Activated CD8-positive, alpha-beta memory T cell treated with anti-CD3 and anti-CD28 coated beads, Interleukin-2, amount 50 U/mL, for 1 hour (primary cell): Measurements from ENCODE around the gene C2orf76.
"Not testable (repeated sequence)": the region's sequence is repeated elsewhere in the genome, so short reads cannot be mapped to it uniquely, and the experiment has no call there.

ENCODE experiments used
- DNase-seq: peaks from one replicate; pipeline ENCODE4 v3.0.0-alpha.2; 2020; ENCODE audit errors: extremely low read depth

C2orf76 gene

DNA sequence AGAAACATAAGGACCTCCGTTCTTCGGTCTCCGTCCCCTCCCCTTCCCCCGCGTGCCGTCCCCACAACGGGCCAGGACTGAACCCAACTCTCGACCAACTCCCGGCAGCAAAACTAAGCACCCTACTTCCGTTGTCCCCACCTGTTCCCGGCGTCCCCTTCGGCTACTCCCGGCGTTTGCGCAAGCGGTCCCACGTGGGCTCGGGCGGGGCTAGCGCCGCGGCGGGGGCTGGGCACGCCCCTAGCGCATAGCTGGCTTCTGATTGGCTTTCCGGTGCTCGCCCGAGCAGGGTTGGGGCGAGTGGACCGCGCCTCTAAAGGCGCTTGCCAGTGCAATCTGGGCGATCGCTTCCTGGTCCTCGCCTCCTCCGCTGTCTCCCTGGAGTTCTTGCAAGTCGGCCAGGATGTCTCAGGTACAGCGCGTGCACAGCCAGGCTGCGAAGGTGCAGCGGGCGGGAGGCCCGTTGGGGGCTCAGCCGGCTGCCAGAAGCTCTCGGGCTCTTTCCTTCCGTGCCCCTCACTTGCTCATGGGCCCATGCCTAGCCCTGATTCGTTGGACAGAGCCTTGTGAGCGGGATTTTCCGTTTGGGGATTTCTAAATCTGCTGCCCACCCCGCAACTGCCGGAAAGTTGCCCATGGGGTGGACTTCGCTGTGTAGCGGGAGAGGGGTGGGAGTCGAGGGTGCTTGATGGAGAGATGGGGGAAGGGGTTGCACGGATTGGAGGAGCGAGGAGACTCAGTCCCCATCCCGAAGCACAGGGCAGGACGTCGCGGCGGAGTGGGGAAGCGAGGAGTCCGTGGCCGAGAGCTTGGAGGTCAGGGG is at the start of gene C2orf76, which contains the start of gene DBI:
C2orf76 (minus strand) TSS at position 186 of the 823 bp plus-strand sequence. CDS start 26,875 bp downstream, outside the sequence.
DBI (plus strand) TSS at position 329 of the 823 bp plus-strand sequence; CDS start at position 404, 75 bp downstream.
- DNase-seq: peak; percentile 57

DNA sequence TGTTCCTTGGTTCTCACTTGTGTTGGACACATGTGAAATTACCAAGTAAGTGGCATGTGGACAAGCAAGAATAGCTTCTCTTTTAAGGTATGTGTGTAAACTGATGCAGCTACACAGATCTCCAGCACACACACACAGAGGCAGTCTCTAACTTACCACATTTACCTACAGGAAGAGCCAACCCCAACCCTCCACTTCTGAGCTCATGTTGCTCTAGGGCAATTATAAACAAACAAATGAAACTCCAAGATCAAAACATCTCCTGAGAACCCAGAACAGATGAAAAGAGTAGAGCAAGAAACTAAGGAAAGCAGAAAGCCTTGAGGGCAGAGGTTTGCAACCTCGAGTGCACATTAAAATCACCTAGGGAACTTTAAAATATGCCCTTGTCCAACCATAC is 49.0 kb upstream of the C2orf76 start:
- no peak for DNase-seq

- DNase-seq: no peak
Measured at GRCh38 chr2:119414894-119415293, 48.3 kb upstream of the C2orf76 start.

DNA sequence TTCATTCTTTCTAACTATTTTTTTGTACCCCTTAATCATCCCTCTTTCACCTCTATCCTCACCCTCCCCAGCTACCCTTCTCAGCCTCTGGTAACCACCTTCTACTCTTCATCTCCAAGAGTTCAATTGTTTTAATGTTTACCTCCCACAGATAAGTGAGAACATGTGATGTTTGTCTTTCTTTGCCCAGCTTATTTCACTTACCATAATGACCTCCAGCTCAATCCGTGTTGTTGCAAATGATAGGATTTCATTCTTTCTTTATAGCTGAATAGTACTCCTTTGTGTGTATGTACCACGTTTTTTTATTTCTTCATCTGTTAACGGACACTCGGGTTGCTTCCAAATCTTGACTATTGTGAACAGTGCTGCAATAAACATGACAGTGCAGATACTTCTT is 42.9 kb upstream of the C2orf76 start:
- no peak for DNase-seq

DNA sequence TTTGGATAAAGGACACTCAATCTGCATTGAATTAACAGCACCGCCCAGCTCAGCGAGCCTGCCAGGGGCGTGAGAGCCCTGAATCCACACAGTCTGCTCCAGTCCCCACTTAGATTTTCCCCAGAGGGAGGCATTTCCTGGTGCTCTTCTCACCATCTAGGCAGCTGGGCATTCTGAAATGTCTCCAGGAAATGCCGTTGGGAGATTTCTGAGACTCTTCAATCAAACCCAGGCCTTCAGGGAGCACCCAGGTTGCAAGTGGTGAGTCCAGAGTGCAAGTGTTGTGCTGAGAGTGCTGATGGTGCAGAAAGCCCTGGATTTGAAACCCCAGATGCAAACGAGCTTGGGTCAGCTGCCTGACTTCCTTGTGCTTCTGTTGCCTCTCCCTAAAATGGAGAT is 41.6 kb upstream of the C2orf76 start:
- no peak for DNase-seq

GRCh38 chr2:119407430-119408220 is 41.0 kb upstream of the C2orf76 start:
- DNase-seq: no peak

GRCh38 chr2:119405151-119405550 is 38.5 kb upstream of the C2orf76 start:
- DNase-seq: no peak

DNA sequence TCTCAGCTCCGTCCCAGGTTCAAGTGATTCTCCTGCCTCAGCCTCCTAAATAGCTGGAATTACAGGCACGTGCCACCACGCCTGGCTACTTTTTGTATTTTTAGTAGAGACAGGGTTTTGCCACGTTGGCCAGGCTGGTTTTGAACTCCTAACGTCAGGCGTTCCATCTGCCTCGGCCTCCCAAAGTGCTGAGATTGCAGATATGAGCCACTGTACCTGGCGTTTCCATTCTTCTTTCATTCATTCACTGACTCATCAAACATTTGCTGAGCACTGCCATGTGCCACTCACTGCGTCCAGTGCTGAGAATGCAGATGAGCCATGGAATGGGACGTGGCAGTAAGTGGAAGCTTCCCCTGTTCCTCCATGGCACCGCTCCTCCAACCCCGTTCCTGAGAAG is 37.0 kb upstream of the C2orf76 start:
- DNase-seq: not testable (repeated sequence)

DNA sequence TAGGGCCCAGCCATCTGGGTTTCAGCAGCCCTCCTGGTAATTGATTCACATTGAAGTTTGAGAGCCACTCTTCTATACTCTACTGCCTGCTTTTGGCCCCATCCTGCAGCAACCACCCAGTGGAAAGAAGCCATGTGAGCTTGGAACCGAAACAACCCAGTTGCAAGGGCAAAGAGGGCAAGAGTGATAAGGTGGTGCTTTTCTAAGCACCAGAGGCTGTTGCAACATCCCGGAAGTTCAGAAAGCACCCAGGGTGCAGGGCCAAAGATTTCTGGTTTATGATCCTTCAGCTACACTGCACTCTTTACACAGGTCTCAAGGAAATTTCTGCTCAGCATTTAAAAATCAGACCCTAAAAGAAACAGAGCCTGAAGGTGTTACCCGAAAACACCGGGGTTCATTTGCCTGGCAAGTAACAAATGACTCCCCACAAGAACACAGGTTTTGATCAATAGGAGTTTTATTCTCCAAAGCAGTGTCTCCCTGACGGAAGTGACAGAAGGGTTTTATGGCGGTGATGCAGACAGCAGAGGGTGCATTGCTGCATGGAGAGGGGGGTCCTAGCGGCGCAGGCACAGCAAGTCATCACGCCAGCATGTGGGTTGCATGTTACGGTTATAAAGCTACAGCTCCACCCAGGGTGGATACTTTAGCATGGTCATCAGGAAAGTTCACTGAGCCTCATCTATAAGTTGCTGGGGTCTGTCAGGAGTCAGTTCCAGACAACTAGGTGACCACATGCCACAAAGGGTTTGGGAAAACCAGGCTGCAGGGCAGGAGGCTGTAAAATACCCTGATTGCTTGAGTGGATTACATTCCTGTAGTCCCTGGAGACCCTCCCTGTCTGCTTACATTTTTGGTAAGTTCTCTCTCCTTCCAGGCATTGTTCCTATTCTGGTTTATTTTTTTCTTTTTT is 36.3 kb upstream of the C2orf76 start:
- no peak for DNase-seq

DNA sequence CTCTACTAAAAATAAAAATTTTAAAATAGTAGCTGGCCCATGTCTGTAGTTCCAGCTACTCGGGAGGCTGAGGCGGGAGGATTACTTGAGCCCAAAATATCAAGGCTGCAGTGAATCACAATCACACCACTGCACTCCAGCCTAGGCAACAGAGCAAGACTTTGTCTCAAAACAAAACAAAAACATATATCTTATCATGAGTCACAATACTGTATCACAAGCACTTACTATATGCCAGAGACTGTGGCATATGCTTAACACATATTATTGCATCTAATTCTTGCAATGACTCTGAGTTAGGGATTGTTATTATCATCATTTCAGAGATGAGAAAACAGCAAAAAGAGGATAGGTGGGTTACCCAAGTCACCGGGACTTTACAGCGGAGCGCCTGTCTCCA is 35.5 kb upstream of the C2orf76 start:
- DNase-seq: no peak

DNA sequence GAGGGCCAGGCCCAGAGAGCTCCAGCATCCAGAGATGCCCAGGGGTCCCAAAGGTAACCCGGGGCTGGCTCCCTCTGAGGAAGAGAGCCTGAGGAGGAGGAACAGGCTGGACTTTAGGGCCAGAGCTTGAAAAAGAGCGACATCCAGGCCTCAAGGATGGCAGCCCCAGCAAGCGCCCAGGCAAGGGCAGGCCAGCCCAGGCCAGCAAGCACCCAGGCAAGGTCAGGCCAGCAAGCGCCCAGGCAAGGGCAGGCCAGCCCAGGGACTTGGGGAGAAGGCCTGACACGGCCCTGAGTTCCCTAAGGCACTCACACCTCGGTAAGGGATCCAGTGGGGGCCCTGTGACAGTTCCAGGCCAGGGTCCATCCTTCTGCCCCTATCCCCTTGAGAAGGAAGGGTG is 30.6 kb upstream of the C2orf76 start:
- no peak for DNase-seq

DNA sequence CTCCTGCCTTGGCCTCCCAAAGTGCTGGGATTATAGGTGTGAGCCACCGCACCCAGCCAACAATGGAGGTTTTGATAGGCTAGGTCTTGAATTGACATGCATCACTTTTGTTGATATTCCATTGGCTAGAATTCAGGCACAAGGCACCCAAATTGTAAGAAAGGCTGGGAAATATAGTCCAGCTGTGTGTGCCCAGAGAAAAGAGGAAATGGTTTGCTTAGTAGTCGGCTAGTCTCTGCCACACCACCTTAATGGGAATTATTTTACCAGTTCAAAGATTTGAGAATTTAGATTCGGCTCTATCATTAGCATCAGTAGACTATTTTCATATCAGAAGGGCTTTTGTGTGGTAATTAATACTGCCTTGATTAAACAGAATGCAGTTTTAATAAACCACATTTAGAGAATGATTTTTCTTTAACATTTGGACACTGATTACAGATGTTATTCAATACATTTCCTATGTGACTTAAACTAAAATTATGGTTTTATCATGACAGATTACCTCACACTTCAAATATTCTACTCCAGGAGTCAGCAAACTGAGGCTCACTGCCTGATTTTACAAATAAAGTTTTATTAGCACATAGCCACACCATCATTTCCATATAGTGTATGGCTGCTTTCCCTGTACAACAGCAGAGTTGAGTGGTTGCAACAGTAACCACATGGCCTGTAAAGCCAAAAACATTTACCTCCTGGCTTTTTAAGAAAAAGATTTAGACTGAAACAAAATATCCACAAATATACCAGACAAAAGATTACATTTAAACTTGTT is 27.5 kb upstream of the C2orf76 start:
- DNase-seq: no peak

- DNase-seq: no peak
Measured at GRCh38 chr2:119389615-119390306, 23.1 kb upstream of the C2orf76 start.

DNA sequence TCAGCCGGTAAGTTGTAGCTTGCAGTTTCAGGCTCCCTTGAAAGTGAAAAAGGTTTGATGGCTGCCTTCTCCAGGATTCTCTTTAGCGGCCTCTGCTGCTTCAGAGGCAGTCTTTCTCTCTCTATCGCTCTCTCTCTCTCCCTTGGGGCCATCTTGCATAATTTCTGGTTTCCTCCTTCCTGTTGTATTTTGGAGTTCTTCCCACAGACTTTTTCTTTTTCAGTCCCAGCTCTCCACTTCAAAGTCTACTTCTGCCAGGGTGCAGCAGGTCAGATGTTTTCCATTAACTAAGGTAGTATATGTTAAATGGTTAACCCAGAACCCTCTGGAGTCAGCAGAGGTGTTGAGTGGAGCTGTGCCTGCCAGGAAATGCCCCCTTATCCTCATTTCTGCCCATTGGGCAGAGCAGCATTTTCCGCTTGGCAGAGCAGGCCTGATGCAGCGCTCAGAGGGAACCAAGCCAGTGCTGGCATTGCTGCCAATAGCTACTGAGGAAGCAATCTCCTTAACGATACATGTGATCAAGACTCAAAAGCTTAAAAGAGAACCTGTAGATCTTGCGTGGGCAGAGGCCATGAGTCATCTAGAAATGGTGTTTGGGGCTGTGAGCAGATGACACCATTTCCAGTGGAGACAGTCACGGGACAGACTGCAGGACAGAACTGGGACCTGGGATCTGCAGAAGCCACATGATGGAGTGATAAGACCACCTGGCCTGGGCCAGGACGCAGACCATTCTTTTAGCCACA is 20.9 kb upstream of the C2orf76 start:
- DNase-seq: no peak

DNA sequence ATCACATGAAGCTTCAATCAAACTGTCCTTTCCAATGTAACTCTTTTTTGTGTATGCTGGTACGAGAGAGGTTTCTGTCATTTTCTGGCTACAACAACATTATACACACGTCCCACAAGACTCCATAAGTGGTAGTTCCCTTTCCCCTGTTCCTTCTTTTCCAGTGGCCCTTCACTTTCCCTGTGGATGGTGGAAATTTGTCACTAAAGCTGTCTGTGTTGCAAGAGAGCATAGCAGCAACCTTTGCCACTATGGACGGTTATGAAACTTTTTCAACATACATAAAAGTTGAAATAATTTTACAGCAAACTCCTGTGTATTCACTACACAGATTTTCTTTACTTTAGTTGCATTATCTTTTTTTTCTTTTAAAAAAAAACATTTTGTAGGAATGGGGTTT is 18.8 kb upstream of the C2orf76 start:
- no peak for DNase-seq

DNA sequence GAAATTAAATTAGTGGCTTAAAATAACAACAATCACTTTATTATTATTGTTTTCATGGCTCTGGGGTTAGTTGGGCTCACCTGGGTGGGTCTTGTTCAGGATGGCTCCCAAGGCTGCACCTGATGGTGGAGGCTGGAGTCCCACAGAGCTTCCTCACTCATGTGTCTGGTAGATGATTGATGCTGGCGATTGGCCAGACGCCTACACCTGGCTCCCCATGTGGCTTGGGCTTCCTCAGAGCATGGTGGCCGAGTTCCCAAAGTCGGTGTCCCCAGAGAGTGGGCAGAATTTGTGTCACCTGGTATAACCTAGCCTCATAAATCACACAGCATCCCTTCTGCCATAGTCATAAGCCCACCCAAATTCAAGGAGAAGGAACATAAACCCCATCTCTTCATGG is 18.3 kb upstream of the C2orf76 start:
- DNase-seq: no peak

DNA sequence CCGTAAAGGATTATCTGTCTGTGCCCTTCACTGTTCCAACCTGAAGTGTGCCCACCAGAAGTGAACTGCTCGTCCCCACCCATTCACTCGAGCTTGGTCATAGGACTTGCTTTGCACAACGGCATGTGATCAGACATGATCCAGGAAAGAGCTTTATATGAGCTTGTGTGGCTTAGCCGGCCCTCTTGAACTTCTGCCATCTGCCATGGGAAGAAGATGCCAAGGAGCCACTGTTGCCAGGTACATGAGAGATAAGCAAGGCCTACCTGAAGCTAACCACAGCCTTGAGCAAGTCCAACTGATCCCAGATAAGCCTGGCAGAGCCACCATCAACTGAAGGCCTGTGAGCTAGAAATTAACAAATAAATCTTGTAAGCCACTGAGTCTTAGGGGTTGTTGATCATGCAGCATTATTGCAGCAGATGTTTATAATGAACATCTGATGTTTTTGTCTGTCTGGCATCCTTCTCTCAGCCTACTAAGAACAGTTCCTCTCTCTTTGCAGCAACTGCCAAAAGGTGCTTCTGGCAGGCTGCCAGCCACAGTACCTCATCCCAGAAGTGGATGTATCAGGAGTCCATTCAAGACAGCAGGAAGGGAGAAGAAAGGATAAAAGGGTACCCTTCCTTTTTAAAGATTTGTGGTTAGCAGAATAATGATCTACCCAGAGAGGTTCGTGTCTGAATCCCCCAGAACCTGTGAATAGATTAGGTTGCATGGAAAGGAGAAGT is 16.9 kb upstream of the C2orf76 start:
- DNase-seq: no peak

DNA sequence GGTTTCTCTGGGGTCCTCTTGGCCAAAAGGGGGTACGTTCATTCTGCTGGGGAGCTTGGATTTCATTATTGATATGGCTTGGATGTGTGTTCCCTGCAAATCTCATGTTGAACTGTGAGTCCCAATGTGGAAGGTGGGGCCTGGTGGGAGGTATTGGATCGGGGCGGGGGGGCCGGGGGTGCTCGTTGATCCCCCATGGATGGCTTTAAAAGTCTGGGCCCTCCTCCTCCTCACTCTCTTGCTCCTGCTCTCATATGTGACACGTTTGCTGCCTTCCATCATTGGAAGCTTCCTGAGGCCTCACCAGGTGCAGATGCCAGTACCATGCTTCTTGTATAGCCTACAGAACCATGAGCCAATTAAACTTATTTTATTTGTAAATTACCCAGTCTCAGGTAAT is 11.9 kb upstream of the C2orf76 start:
- no peak for DNase-seq

GRCh38 chr2:119377993-119378345 is 11.3 kb upstream of the C2orf76 start:
- DNase-seq: no peak
